ENCODE measurements around the gene ADIG.

ADIG gene

DNA sequence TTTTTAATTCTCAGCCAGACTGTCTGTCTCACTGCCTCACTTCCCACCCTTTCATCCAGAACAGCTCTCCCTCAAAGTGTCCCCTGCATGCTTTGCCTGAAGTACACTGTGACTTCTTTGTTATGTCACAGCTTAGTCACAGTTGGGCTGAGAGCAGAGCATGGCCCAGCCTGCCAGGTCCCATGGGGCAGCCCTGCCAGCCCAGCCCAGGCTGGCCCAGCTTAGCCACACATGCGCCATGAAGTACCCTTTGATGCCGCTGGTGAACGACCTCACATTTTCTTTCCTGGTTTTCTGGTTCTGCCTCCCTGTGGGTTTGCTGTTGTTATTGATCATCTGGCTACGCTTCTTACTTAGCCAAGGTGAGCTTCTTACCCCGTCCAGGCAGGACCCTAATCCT lies at the start of gene ADIG:
Gene ADIG (plus strand): TSS at position 185 of the 400 bp plus-strand sequence. CDS start 54 bp downstream, at position 239.
- no peak for DNase-seq (ENCODE audit: low read depth)

DNA sequence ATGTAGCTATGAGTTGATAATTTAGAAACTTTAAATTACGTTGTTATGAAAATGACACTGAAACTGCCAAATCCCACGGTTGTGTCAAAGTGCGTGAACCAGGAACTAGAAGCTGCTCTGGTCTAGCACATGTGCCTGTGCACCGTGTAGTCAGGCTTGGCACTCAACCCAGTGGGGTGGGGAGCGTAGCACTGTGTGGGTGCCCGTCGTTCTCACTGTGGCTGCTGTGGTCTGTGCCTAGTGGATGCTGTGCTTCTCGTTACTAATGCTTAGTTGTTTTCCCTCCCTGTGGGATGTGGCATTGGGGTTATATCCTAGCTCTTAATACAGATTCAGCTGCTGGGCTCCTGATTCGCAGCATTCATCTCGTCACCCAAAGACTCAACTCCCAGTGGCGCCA lies 46.2 kb upstream of the ADIG start:
- no peak overlapping the region for H3K4me3 ChIP-seq (ENCODE audit: low read depth, low read length)
- no peak for DNase-seq (ENCODE audit: low read depth)

More for the DNA sequence above, at the start of gene ADIG:
- H3K4me3 ChIP-seq (ENCODE audit: low read depth, low read length): no peak within 1 kb of the TSS

DNA sequence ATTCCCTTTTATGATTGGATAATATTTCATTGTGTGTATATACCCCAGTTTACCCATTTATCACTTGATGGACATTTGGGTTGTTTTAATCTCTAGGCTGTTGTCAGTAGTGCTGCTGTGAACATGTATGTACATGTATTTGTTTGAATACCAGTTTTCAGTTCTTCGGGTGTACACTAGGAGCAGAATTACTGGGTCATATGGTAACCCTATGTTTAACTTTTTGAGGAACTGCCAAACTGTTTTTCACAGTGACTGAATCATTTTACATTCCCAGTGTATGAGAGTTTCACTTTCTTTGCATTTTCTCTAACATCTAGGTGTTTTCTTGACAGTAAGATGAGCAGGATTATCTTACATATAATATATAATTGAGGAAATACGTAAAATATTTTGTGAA lies 44.7 kb upstream of the ADIG start:
- DNase-seq (ENCODE audit: low read depth): peak; percentile 14
- no peak overlapping the region for H3K4me3 ChIP-seq (ENCODE audit: low read depth, low read length)

DNA sequence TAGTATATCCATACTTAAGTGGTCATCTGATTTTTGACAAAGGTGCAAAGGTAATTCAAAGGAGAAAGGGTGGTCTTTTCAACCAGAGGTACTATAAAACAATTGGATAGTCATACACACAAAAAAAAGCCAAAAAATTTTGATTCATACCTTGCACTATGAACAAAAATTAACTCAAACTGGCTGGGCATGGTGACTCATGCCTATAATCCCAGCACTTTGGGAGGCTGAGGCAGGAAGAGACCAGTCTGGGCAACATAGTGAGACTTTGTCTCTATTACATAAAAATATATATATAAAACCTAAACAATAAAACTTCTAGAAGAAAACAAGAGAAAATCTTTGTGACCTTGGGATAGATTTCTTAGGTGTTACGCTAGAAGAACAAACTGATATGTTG lies 43.8 kb upstream of the ADIG start:
- no peak for DNase-seq (ENCODE audit: low read depth)
- no peak overlapping the region for H3K4me3 ChIP-seq (ENCODE audit: low read depth, low read length)

DNA sequence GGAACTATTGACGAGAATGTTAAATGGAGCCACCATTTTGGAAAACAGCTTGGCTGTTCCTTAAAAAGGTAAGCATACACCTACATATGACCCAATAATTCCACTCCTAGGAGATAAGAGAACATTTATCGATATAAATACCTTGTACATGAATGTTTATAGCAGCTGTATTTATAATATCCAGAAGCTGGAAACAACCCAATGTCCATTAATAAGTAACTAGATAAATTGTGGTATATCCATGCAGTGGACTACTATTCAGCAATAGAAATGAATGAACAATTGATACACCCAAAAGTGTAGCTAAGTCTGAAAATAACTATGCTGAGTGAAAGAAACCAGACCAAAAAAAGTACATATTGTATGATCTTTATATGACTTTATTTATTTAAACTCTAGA lies 42.2 kb upstream of the ADIG start:
- no peak overlapping the region for H3K4me3 ChIP-seq (ENCODE audit: low read depth, low read length)

DNA sequence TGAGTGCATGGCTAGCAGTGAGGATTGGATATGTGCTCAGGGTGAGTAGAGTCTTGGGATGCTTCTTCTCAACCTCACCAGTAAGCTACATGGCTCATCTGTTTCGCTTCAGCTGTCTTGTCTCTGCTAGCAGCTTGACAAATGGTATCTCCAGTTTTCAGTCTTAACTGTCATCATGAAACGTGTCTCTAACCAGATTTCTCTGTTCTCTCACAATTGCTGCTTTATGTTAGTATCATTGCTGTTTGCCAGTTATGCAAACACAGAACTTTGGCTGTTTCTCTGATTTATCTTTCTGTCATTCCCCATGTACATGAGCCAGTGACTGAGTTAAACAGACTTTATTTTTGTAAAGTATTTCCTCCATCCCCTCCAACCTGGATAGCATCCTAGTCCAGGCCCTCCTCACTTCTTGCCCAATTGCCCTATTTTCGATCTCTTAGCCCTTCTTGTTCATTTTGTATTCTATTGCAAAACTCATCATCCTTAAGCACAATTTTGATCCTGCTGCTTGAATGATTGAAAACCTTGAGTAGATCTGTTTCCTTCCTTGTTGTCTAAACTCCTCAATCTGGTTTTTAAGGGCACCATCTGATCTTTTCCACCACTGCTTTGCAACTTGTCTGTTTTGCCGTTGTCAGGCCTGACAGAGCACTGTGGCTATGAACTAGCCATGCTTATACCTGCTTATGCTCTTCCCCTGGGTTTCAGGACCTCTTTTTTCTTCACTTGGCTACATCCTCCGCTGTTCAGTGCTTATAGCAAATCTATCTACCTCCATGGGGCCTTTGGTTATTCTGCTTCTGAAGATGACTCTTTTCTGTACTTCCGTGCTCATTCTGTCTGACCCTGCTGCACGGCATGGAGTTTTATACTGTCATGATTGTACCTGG lies 37.7 kb upstream of the ADIG start:
- no peak overlapping the region for H3K4me3 ChIP-seq (ENCODE audit: low read depth, low read length)
- no peak for DNase-seq (ENCODE audit: low read depth)

More for the DNA sequence above, 42.2 kb upstream of the ADIG start:
- no peak for DNase-seq (ENCODE audit: low read depth)

DNA sequence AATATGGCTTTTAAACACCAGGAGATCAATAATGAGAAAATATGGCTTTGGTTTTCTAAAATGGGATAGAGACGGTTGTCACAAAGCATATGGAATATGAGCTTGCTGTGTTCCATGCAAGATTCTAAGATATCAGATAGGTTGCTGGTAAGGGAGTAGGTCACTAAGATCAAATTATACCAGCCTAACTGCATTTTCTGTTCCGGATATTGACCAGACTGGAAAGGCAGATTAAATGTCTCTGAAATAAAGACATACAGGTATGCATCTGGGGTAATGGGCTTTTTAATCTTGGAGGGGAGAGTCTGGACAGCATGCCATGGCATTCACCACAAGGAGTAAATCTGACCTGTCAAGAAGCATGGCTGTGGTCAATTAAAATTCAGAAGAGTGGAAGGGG lies 35.2 kb upstream of the ADIG start:
- H3K4me3 ChIP-seq (ENCODE audit: low read depth, low read length): no peak overlapping the region
- DNase-seq (ENCODE audit: low read depth): no peak

DNA sequence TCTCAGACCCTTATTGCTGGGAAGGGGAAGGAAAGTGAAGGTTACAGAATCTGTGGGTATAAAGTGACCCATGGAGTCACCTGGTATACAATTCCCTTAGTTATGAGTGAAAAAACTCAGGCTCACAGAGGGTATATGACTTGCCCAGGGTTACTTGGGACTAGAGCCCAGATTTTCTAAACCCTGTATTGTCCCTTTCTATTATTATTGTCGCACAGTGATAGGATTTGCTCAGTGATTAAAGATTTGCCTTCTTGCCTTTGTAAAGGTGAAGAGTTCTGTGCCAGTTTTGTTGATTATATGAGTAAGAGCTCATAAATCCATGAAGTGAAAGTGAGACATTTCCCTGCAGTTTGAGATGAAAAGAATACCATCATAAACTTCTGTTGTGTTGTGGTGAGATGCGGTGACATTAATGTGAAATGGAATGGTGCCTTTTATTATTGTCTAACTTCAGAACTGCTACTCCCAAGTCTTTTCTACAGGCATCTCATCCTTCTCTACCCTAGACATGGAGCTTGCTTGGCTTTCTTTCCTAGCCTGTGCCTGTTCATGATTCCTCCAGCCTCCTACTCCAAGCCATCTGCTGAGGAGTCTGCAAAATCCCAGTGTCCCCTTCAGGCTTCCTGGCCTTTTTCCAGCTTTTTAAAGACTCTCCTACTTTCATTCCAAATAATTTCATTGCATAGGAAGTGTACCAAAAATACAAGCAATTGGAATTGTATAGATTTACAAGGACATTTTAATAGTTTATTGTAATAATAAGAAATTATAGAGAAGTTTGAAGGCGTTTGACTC lies 33.5 kb upstream of the ADIG start:
- no peak overlapping the region for H3K4me3 ChIP-seq (ENCODE audit: low read depth, low read length)
- no peak for DNase-seq (ENCODE audit: low read depth)

DNA sequence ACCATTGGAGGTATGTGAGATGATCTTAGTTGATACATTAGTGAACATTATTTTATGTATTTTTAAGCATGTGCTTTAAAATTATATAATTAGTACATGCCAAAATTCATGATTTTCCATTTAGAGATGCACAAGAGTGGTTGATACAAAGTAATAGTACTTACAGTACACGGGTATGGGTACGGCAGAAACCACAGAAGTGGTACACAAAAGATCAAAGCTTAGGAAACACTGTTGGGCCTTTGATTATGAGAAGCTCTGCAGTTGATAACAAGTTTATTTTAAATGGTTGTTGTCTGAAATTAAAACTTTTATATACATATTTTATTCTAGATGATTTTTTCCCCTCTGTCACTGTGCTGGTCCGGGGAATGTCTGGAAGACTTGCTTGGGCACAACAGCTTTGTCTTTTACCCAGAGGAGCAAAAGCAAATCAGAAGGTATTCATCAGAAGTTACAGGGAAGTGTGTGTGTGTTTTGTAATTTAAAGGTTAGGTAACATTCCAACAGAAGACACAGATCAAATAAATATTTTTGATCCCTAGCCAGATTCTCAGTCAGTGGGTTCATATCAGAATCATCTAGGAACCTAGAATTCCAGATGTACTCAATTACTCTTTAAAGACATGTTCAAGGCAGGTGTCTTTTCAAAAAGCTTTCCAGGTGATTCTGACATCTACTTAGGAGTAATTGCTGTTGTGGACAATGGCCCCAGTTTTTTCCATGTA lies 32.5 kb upstream of the ADIG start:
- DNase-seq (ENCODE audit: low read depth): no peak

DNA sequence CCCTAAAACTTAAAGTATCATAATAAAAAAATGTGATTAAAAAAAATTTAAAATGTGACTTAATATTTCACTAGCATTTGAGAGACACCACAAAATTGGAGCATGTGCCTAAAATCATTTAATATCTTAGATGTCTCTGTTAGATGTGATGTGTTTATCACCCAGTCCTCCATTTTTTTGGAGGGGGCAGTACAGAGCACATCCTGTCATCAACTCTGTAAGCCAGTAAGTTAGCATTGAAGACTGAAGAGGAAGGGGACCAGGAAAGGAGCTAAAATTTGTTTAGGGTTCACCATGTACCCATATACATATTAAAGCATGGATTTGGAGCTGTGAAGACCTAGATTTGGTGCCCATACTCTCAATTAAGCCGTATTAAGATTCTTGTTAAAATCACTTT lies 30.7 kb upstream of the ADIG start:
- no peak for DNase-seq (ENCODE audit: low read depth)
- no peak overlapping the region for H3K4me3 ChIP-seq (ENCODE audit: low read depth, low read length)

More for the DNA sequence above, 32.5 kb upstream of the ADIG start:
- H3K4me3 ChIP-seq (ENCODE audit: low read depth, low read length): no peak overlapping the region

DNA sequence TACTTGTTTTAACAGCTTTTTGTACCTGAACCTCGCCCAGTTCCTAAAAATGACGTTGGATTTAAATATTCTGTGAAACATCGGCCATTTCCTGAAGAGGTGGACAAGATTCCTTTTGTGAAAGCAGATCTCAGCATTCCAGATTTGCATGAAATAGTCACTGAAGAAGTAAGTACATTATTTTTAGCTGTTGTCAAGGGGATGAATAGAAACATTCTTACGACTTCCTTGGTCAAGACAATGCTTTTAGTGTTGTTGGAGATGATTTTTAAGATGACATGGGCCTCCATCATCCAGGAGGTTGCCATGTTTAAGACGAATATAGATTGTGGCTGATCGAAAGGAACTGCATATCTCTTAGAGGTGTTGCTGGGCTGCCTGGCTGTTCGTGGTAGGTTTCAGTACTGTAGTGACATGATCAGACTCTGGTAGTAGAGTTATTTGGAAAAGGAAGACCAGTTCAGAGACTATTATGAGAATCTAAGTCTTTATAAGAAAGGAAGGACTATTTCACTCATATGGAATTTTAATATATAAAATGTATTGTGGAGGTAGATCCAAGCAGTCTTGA lies 29.9 kb upstream of the ADIG start:
- no peak overlapping the region for H3K4me3 ChIP-seq (ENCODE audit: low read depth, low read length)
- no peak for DNase-seq (ENCODE audit: low read depth)

DNA sequence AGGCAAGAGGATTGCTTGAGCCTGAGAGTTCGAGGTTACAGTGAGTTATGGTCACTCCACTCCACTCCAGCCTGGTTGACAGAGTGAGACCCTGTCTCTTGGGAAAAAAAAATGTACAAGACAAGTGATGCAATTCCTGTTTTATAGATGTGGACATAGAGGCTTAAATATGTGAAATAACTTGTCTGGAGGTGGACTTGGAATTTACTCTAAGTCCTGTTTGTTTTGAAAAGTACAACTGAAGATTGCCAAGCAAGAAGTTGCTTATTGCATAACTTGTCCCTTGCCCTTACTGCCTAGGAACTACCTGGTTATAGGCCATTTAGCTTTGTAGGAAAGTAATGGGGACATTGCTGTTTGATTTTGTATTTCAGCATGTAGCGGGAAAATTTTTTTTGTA lies 26.0 kb upstream of the ADIG start:
- H3K4me3 ChIP-seq (ENCODE audit: low read depth, low read length): no peak overlapping the region
- no peak for DNase-seq (ENCODE audit: low read depth)

DNA sequence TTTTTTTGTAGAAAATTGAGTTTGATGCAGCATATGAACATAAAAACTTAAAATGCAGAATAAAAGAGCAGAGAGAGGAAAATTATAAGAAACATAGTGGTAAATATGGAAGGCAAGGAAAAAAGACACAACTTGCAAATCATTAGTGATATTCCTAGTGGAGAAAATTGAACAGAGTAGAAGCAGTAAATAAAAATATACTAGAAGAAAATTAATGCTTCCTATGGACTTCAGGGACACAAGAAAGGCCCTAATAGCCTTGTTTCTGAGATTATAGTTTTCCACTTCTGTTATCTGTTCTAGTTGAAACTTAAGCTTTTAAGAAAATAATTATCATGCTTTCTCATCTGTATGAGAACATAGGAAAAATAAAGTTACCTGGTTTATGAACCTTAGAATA lies 25.6 kb upstream of the ADIG start:
- DNase-seq (ENCODE audit: low read depth): no peak
- no peak overlapping the region for H3K4me3 ChIP-seq (ENCODE audit: low read depth, low read length)

DNA sequence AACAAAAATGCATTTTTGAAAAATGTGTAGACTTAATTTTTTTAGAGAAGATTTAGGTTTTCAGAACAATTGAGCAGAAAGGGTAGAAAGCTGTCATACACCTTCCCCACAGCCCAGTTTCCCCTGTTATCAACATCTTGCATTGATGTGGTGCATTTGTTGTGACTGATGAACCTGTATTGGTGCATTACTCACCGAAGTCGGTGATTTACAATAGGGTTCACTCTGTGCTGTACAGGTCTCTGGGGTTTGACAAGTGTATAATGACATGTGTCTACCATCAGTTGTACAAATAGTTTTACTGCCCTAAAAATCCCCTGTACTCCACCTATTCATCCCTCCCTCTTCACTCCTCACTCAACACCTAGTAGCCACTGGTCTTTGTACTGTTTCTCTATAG lies 23.8 kb upstream of the ADIG start:
- H3K4me3 ChIP-seq (ENCODE audit: low read depth, low read length): no peak overlapping the region
- no peak for DNase-seq (ENCODE audit: low read depth)

DNA sequence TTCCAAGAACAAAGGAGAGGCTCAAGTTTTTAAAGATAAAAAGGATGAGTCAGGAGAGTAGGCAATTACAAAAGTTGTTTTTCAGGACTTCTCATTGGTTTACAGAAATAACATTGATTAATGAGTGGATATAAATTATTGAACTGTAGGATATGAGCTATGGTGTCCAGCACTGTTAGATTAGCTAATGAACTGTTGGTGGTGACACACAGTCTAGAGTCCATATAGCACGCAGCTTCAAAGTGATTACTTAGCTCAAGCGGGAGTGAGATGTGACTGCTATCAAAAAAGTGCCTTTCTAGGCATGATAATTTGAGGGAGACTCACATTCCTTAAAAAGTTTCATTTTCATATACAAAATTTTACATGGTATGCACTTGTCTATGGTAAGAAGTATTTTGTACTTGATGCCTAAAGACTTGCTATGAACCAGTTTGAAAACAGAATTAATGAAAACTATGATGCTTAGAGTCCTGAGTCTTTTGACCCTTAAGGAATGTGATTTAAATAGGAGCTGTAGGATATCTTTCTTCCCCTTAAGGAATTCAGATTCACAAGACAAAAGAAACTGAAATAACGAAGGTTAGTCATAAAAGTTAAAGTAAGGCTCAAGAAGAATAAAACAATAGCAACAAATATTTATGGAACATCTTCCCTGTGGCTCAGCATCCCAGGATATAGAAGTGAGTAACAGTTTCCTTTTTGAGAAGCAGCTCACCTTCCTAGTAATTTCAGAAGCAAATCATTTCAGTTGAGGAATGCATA lies 22.2 kb upstream of the ADIG start:
- DNase-seq (ENCODE audit: low read depth): no peak
- no peak overlapping the region for H3K4me3 ChIP-seq (ENCODE audit: low read depth, low read length)

DNA sequence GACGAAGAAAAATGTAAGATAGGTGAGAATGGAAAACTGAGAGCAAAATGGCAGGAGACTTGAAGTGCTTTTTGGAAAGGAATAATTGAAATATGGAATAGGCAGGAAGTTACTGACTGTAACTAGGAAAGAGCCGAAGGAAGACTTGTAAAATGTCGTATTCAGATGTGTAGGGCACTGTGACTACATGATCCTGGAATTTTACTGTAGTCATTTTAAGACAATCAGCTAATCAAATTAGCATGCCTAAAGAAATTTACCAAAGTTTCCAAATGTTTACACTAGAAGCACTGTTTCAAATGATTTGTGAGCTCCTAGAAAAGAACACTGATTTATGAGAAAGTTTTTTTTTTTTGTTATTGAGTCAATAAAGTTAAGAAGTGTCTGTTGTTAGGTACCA lies 21.2 kb upstream of the ADIG start:
- no peak overlapping the region for H3K4me3 ChIP-seq (ENCODE audit: low read depth, low read length)

DNA sequence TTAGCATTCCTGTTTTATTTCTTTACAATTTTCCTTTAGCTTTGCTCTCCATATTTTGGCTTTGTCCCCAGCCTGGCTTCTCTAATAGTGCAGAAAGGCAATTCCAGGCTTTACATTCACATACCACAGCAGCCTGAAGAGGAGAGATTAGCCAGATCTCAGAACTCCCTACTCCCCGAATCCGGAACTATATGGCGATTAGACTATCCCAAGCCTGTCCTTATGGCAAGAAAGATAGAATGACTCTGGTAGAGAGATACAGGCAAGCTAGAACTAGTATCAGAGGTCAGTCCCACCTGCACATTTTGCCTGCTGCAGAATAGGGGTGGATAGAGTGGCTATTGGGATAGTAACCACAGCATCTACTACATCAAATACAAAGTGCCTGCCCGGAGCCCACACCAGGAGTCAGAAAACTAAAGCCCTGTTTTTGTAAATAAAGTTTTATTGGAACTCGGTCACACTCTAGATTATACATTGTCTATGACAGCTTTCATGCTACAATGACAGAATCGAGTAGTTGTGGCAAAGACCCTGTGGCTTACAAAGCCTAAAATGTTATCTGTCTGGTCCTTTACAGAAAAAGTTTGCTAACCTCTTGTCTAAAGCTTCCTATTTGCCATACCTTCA lies 17.1 kb upstream of the ADIG start:
- no peak overlapping the region for H3K4me3 ChIP-seq (ENCODE audit: low read depth, low read length)
- no peak for DNase-seq (ENCODE audit: low read depth)

More for the DNA sequence above, 21.2 kb upstream of the ADIG start:
- no peak for DNase-seq (ENCODE audit: low read depth)

DNA sequence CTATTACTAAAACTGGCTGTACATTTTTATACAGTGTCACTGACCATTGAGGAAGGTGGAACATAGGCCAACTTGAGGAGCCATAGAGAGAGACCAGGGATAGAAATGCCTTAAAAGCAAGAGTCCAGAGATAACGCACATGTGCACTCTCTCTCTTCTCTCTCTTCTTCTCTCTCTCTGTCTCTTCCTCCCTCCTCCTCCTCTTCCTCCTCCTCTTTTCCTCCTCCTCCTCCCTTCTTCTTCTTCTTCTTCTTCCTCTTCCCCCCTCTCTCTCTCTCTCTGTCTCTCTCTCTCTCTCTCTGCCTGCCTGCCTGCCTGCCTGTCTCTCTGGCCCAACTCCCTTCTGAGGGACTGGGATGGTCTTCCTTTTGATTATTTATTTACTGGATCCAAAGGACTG lies 16.3 kb upstream of the ADIG start:
- no peak for DNase-seq (ENCODE audit: low read depth)
- H3K4me3 ChIP-seq (ENCODE audit: low read depth, low read length): no peak overlapping the region

All from skeletal muscle cell (primary cell).